GM18520 (cell line): Measurements from ENCODE around the gene TDP1.

ENCODE experiments used
- ATAC-seq: cut with Tn5 transposase; IDR thresholded peaks from one replicate; pipeline ENCODE4 v1.9.1; 2021; ENCODE audit not compliant: unreplicated experiment

Gene TDP1

DNA sequence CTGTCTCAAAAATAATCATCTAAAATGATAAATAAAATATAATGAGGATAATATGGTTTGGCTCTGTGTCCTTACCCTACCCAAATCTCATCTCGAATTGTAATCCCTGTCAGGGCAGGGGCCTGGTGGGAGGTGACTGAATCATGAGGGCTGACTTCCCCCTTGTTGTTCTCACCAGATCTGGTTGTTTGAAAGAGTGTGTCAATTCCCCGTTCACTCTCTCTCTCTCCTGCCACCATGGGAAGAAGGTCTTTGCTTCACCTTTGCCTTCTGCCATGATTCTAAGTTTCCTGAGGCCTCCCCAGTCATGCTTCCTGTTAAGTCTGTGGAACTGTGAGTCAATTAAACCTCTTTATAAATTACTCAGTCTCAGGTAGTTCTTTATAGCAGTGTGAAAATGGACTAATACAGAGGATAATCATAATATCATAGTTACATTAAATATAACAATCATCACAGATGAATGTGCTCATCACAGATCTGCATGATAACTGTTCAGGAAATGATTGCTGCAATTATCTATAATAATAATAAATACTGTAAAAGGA lies 13.8 kb upstream of the TDP1 start:
- ATAC-seq = no peak

DNA sequence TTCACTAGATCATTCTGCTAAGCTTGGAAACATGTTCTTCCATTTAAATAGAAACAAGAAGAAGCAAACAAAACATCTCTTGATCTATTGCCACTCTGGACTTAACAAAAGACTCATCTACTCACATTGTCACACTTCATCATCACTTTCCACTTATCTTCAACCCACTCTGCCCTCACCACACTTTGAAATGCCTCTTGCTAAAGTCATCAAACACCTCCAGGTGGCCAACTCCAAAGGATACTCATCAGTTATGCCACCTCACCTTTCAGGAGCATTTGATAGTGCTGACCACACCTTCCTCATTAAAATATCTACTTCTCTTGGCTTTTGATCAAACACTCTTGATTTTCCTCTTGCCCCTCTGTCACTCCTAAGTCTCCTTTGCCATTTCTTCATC lies 8.4 kb upstream of the TDP1 start:
- no peak for ATAC-seq

GRCh38 chr14:89952576-89952975 lies 3.2 kb upstream of the TDP1 start:
- ATAC-seq = no peak

GRCh38 chr14:89953602-89954001 lies 2.1 kb upstream of the TDP1 start:
- no peak for ATAC-seq

DNA sequence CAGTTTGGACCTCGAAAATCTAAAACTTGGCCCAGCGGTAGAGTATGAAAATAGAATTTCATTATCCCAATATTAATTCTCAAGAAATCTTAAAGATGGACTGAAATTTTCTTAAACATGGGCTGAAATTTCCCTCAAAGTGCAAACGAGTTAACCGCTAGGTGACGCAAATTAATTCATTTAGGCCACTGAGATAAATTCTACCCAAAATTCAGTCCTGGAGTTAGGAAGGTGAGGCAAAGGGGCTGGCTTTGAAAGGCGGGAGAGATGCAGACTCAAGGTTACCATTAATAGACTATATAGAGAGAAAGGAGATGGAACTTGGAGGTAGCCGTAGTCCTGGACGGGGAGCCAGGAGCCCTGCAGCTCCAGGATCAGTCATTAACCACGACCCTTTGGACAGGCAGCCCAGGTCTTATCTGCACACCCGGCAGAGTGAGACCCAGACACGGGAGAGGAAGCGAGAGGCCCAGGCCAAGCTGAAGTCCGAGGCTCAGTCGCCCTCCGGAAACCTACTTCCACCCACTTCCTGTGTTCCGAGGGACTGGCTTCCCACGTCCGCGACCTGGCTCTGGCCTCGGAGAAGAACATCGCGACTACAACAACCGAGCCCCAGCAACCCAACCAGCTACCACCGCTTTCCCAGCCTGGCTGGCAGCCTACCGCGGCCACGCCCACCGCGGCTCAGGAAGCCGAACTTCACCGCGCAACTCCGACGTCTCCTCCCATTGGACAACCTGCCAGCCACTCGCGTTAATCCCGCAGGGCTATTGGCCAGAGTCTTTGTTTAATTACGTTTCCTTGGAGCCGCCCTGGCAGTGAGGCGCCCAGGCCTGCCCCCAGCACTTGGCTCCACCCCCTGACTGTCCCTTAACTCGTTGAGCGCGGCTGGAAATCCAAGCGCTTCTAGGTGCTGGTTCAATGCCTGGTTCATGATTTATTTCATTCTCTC lies 1.4 kb upstream of the TDP1 start, which contains the start of gene EFCAB11:
EFCAB11 (minus strand) TSS at position 661 of the 952 bp plus-strand sequence; CDS start at position 591, 70 bp downstream.
- peak; percentile 85 for ATAC-seq

DNA sequence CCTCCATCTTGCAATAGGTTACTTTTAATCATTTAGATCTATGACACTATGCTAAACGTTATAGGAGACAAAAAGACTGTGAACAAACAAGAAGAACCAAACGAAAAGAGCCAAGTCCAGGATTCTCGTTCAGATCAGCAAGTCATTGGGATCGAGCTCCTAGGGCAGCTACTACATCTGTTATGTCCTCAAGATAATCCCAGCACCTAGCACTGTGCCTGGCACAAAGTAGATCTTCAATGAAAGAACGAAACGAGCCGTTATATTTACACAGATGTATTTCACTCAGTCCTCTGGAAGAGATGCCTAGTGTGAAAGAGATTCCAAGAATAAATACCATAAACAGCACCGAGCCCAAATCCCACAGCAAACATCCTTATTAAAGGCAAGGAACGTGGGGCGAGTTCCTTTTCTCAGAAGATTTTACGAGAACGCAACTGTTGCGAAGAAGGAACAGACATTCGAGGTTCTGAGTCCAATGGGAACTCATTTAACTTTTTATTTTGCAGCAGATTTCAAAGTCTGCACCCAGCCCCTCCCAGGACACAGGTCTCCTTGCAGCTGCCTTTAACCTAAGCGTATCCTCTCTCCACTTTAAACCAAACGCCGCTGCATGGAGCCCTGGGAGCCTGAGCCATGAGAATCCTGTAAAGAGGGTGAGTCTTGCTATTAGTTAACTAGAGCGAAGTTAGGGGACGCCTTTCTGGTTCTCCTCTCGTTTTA lies 544 bp upstream of the TDP1 start:
- ATAC-seq = peak; percentile 1

- ATAC-seq = no peak
These were observed 908 bp downstream of the TDP1 start for GRCh38 chr14:89956661-89957009.

- no peak for ATAC-seq
These were observed 1.6 kb downstream of the TDP1 start for GRCh38 chr14:89957376-89957775.

GRCh38 chr14:89957791-89958190 lies 2.1 kb downstream of the TDP1 start:
- no peak for ATAC-seq

GRCh38 chr14:89958966-89959365 lies 3.2 kb downstream of the TDP1 start:
- ATAC-seq = no peak

- no peak for ATAC-seq
These were observed 4.2 kb downstream of the TDP1 start for GRCh38 chr14:89959853-89960445.

- ATAC-seq = no peak
These were observed 5.2 kb downstream of the TDP1 start for GRCh38 chr14:89960914-89961313.

- ATAC-seq = no peak
These were observed 7.7 kb downstream of the TDP1 start for GRCh38 chr14:89963288-89963978.

- ATAC-seq = no peak
These were observed 10.1 kb downstream of the TDP1 start for GRCh38 chr14:89965839-89966238.

- no peak for ATAC-seq
These were observed 17.6 kb downstream of the TDP1 start for GRCh38 chr14:89973234-89973823.

GRCh38 chr14:89977668-89978067 lies 21.9 kb downstream of the TDP1 start:
- ATAC-seq = no peak

DNA sequence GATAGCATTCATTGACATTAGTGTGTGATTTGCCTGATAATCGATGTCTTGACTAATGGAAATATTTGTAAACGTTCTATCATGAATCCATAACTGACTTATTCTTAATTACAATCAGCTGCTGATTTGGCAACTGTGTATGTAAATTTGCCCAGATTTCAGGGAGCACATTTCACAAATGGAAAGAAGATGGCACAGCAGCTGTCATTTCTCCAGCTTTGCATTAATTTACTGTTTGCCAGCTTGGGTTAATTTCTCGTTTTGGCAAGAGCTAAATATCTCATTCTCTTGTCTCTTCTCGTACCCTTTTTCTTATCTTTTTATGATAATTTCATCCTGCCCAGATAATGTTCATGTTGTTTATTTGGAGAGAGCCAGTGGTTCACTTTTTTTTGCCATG lies 22.9 kb downstream of the TDP1 start:
- no peak for ATAC-seq

GRCh38 chr14:89983375-89983774 lies 27.6 kb downstream of the TDP1 start:
- ATAC-seq = no peak

DNA sequence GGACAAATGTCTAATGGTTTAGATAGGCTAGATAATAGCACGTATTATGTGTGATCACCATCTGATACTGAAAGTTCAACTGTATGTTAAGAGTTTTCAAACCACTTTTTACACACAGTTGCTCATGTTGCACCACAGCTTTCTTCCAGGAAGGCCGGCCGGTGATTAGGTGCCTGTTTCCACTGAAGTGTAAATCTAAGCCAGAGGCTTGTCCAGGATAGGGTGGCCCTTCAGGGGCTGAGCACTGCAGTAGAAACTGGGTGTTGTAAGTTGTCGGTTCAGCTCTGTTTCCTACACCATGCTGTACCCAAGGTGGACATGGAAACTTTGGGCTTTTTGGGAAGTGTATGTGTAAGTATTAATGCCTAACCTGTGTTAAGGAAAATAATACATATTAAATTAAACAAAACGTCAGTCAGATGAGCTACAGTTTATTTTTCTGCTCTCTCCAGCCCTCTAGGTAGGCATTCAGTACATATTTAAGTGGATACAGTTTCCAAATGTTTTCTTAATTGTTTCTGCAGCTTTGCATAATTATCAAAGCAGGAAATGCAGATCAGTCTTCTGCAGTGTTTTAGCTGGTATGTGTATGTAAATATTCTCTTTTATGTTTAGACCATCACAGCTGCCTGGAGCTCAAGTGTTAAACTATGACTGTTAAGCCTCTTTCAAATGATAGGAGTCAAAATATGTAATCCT lies 30.9 kb downstream of the TDP1 start:
- no peak for ATAC-seq

DNA sequence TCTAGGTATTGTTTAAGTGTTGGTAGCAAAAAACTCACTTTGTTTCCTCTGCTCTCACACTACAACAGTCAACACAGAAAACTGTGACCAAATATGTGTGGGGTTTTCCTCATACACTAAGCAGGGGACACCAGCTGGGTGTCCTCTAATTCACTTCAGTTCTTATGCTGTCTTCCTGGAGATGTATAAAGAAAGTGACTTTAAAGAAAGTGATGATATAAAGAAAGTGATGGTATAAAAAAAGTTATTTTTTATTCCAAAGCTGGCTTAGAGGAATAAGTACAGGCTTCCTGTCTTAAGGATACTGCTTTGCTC lies 31.4 kb downstream of the TDP1 start:
- ATAC-seq = no peak
